ENCODE results near the gene ARHGAP11B.
"Not testable (repeated sequence)": the region's sequence is repeated elsewhere in the genome, so short reads cannot be mapped to it uniquely, and the experiment has no call there.

ARHGAP11B gene
- long read RNA-seq, partial matches to known transcripts, result 0 of 2 reads
- long read RNA-seq, other reads (novel, unspliced or antisense), result 2 of 2 reads

DNA sequence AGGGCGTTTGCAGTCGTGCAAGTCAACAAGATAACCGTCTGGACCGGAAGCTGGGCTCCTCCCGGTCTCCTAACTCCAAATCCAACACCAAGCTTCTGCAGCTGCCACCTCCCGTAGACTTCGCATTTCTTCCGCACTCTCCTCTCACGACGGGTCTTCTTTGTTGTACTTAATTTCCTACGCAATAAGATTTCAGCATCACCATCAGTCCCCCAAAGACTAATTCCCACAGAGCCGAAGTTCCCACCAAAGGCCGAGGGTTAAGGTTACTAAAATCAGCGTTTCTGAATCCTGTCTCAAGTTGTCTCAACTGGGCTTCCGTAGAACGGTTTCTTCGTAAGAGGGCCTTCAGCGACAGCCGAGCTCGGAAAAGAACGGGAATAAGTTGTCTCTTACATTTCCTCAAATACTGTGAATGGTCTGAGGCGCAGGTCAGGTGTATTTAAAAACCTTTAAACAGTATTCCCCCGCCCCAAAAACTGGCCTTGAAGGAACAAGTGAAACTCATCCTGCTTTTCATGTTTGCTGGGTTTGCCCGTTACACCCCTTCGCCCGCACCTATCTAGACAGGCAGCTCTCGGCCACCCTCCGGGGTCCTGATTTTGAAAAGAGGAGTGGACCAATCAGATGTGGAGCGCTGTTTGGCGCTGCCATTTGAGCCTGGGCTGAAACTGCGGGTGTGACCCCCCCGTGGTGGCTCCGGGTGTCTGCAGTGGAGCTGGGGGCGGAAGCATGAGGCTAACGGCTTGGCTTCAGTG is at the start of gene ARHGAP11B:
Gene ARHGAP11B, plus strand, starts transcription at position 693 of the 758 bp plus-strand sequence.
- Mint-ChIP-seq H3K4me3 (ENCODE audit: unreplicated experiment) (peak within 1 kb of the TSS; percentile 97), H3K27ac (ENCODE audit: unreplicated experiment) (peak within 1 kb of the TSS; percentile 96)
- H3K27me3 Mint-ChIP-seq (ENCODE audit: unreplicated experiment); H3K4me1 Mint-ChIP-seq (ENCODE audit: low read depth, unreplicated experiment); H3K9me3 Mint-ChIP-seq (ENCODE audit: unreplicated experiment); H3K36me3 Mint-ChIP-seq (ENCODE audit: unreplicated experiment): not testable (repeated sequence)
- peak; percentile 91 for DNase-seq
- peak; percentile 8 for TF ChIP-seq CTCF (IDR thresholded peaks at IDR 0.05; ENCODE audit: partially characterized antibody, unreplicated experiment)

DNA sequence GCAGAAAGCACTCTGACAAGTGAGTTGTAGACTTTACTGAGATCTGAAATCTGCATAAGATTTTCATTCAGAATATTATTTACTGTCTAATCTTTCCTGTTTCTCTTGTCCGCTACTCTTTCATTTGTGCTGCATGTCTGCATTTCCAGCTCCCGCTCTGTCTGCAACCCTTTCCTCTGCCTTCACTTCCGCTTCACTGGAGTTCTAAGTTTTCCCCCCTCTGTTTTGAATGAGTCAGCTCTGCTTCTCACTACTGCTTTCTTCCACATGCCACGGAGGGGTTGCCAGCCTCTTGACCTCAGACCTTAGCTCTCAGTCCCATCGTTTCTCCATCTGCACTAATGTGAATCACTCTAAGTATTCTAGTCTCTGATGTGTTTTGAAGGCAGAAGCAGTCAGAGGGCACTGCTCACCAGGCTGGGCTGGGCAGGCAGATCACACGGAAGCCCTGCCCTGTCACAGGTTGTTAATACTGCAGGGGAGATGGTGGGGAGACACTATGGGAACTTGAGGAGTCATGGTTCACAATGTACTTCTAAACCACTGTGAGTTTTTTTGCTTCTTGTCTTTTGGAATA is 46.4 kb upstream of the ARHGAP11B start:
- not testable (repeated sequence) for DNase-seq; H3K4me3 Mint-ChIP-seq (ENCODE audit: unreplicated experiment); H3K9me3 Mint-ChIP-seq (ENCODE audit: unreplicated experiment); H3K4me1 Mint-ChIP-seq (ENCODE audit: low read depth, unreplicated experiment); H3K27me3 Mint-ChIP-seq (ENCODE audit: unreplicated experiment); H3K36me3 Mint-ChIP-seq (ENCODE audit: unreplicated experiment); H3K27ac Mint-ChIP-seq (ENCODE audit: unreplicated experiment)

GRCh38 chr15:30580716-30581115 is 45.2 kb upstream of the ARHGAP11B start:
- not testable (repeated sequence) for H3K27me3 Mint-ChIP-seq (ENCODE audit: unreplicated experiment); DNase-seq; H3K9me3 Mint-ChIP-seq (ENCODE audit: unreplicated experiment); H3K4me3 Mint-ChIP-seq (ENCODE audit: unreplicated experiment); H3K36me3 Mint-ChIP-seq (ENCODE audit: unreplicated experiment); H3K27ac Mint-ChIP-seq (ENCODE audit: unreplicated experiment); H3K4me1 Mint-ChIP-seq (ENCODE audit: low read depth, unreplicated experiment)

GRCh38 chr15:30598953-30599352 is 27.0 kb upstream of the ARHGAP11B start:
- H3K9me3 Mint-ChIP-seq (ENCODE audit: unreplicated experiment); H3K4me3 Mint-ChIP-seq (ENCODE audit: unreplicated experiment); H3K36me3 Mint-ChIP-seq (ENCODE audit: unreplicated experiment); H3K27me3 Mint-ChIP-seq (ENCODE audit: unreplicated experiment); H3K27ac Mint-ChIP-seq (ENCODE audit: unreplicated experiment); H3K4me1 Mint-ChIP-seq (ENCODE audit: low read depth, unreplicated experiment); DNase-seq: not testable (repeated sequence)

DNA sequence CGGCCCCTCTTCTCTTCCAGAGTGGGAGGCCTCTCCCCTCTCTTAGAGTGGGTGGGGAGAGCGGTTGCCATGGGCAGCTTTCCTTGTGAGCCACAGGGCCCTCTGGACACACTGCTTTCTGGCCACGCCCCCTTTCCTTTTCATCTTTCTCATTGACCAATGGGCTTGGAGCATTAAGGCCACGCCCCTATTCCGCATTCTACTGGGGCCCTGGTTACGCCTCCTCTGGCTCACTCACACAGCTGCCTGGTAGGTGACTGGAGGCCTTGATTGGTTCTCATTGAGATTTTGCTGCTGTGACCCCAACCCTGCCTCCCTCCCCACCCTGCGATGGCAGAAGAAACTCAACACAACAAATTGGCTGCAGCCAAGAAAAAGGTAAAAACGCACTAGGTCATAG is 22.1 kb upstream of the ARHGAP11B start, which contains the start of gene GOLGA8H:
Gene GOLGA8H, plus strand, starts transcription at position 233 of the 400 bp plus-strand sequence. Its CDS starts 98 bp downstream, at position 331.
- not testable (repeated sequence) for DNase-seq; H3K27me3 Mint-ChIP-seq (ENCODE audit: unreplicated experiment); H3K36me3 Mint-ChIP-seq (ENCODE audit: unreplicated experiment); H3K4me3 Mint-ChIP-seq (ENCODE audit: unreplicated experiment); H3K9me3 Mint-ChIP-seq (ENCODE audit: unreplicated experiment); H3K4me1 Mint-ChIP-seq (ENCODE audit: low read depth, unreplicated experiment); H3K27ac Mint-ChIP-seq (ENCODE audit: unreplicated experiment)

- H3K27ac Mint-ChIP-seq (ENCODE audit: unreplicated experiment); H3K4me1 Mint-ChIP-seq (ENCODE audit: low read depth, unreplicated experiment); H3K4me3 Mint-ChIP-seq (ENCODE audit: unreplicated experiment); H3K27me3 Mint-ChIP-seq (ENCODE audit: unreplicated experiment); H3K9me3 Mint-ChIP-seq (ENCODE audit: unreplicated experiment); DNase-seq; H3K36me3 Mint-ChIP-seq (ENCODE audit: unreplicated experiment): not testable (repeated sequence)
Observed at GRCh38 chr15:30612271-30612670, 13.7 kb upstream of the ARHGAP11B start.

DNA sequence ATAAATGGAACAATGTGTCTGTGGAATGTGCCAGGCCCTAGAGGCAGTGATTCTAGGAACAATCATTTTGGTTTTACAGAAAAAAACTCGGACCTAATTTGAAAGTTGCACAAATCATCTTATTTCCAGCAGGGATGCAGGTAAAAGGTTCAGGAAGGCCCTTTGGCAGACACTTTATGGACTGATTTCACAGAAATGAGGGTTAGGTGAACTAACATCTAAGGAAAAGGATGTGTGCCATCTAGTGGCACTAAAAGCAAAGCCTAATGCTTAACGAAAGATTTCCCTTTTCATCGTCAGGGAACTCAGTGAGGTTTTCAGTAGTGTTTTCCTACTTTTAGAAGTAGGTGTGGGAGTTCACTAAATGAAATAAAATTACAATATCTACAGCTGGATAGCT is 4.6 kb upstream of the ARHGAP11B start:
- not testable (repeated sequence) for H3K4me1 Mint-ChIP-seq (ENCODE audit: low read depth, unreplicated experiment); H3K27me3 Mint-ChIP-seq (ENCODE audit: unreplicated experiment); H3K36me3 Mint-ChIP-seq (ENCODE audit: unreplicated experiment); DNase-seq; H3K27ac Mint-ChIP-seq (ENCODE audit: unreplicated experiment); H3K4me3 Mint-ChIP-seq (ENCODE audit: unreplicated experiment); H3K9me3 Mint-ChIP-seq (ENCODE audit: unreplicated experiment)

GRCh38 chr15:30626194-30626565 is 252 bp downstream of the ARHGAP11B start:
- TF ChIP-seq CTCF (IDR thresholded peaks at IDR 0.05; ENCODE audit: partially characterized antibody, unreplicated experiment), result peak; percentile 3
- H3K36me3 Mint-ChIP-seq (ENCODE audit: unreplicated experiment); H3K4me1 Mint-ChIP-seq (ENCODE audit: low read depth, unreplicated experiment); H3K9me3 Mint-ChIP-seq (ENCODE audit: unreplicated experiment); H3K27me3 Mint-ChIP-seq (ENCODE audit: unreplicated experiment); DNase-seq: not testable (repeated sequence)
- Mint-ChIP-seq H3K4me3 (ENCODE audit: unreplicated experiment) (peak overlapping the region; percentile 97), H3K27ac (ENCODE audit: unreplicated experiment) (peak overlapping the region; percentile 96)

DNA sequence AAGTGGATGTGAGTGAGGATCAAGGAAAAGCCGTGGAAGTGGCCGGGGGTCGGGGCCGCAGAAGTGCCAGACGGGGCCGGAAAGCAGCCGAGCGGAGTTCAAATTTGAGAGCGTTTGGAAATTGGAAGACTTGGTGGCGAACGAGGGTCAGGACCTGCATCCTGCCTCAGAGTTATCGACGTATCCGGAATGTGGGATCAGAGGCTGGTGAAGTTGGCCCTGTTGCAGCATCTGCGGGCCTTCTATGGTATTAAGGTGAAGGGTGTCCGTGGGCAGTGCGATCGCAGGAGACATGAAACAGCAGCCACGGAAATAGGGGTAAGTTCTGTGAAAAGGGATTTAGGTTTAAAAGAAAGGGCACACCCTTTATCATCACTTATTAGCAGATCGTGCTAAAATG is 704 bp downstream of the ARHGAP11B start:
- Mint-ChIP-seq H3K4me3 (ENCODE audit: unreplicated experiment) (peak overlapping the region; percentile 97), H3K27ac (ENCODE audit: unreplicated experiment) (peak overlapping the region; percentile 40)
- H3K27me3 Mint-ChIP-seq (ENCODE audit: unreplicated experiment); H3K9me3 Mint-ChIP-seq (ENCODE audit: unreplicated experiment); H3K4me1 Mint-ChIP-seq (ENCODE audit: low read depth, unreplicated experiment); H3K36me3 Mint-ChIP-seq (ENCODE audit: unreplicated experiment); DNase-seq: not testable (repeated sequence)
